Large intestine (tissue), 3 donors: Measurements from ENCODE around the gene SCAMP4. TPM values are rescaled to one million over a fixed set of nuclear protein-coding genes. Genes with fewer than 3 reads are reported as not detected.

Experiments
- DNase-seq, 2 donors: peaks; one replicate each; pipeline versions ENCODE4 v3.0.0 to v3.0.0-alpha.2; 2013
- H3K27ac ChIP-seq: one replicate; pipeline ENCODE4 v1.5.1; 2013; ENCODE audit warnings: low read length
- H3K27me3 ChIP-seq: 2 replicates; pipeline ENCODE4 v1.6.1; 2013; ENCODE audit warnings: low read length; ENCODE audit not compliant: control insufficient read depth, insufficient read depth
- H3K36me3 ChIP-seq: 2 replicates; pipeline ENCODE4 v1.6.1; 2013; ENCODE audit warnings: low read length; ENCODE audit not compliant: control insufficient read depth, insufficient read depth
- H3K4me1 ChIP-seq: one replicate; pipeline ENCODE4 v1.6.1; 2013; ENCODE audit warnings: low read length; ENCODE audit not compliant: control insufficient read depth, insufficient read depth
- H3K4me3 ChIP-seq: one replicate; pipeline ENCODE4 v1.5.1; 2013; ENCODE audit warnings: low read length
- H3K9me3 ChIP-seq: one replicate; pipeline ENCODE4 v1.6.1; 2013; ENCODE audit warnings: mild to moderate bottlenecking, low read depth, low read length, moderate library complexity; ENCODE audit not compliant: control insufficient read depth
- WGBS: methylation state at CpG from one replicate; pipeline ENCODE4 v1.1.5; 2013; ENCODE audit warnings: low lambda C conversion rate; ENCODE audit not compliant: insufficient coverage; 5-methylcytosine and 5-hydroxymethylcytosine counted together
- polyA plus RNA-seq: library from polyadenylated mRNA; unstranded; fragments of 120-200 nt; gene quantifications from one replicate; pipeline ENCODE4 v1.2.1, GENCODE V29; 2013

The SCAMP4 gene
- polyA plus RNA-seq, 1 donor = 36.6 TPM

- H3K27ac ChIP-seq = no peak overlapping the region
- WGBS = no CpG with 5 or more reads among the region's 35 CpGs
These were observed 19.2 kb downstream of the SCAMP4 start for GRCh38 chr19:1924320-1924961.

DNA sequence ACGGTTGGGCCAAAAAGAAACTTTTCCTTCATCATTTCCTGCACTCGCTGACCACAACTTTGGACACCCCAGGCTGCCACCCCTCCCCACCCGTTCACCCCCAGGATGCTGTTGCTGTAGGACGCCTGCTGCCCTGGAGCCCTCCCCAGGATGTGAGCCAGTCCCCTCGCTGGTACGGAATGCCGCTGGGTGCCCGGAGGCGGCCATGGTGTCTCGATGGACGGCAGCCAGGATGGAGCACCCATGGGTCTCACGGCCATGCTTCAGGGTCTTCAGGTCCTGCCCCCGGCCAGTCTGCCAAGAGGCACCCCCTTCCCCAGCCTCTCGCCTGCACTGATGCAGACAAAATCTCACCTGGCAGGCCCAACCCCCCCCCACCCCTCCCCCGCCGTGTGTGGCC, 20.3 kb downstream of the SCAMP4 start:
- Histone ChIP-seq H3K27me3 (no peaks in the 10 kb centered on the region), H3K4me1 (peaks cover 11% of the 10 kb centered on the region), H3K36me3 (peaks cover 34% of the 10 kb centered on the region), H3K4me3 (no peak overlapping the region), H3K9me3 (no peaks in the 10 kb centered on the region), H3K27ac (no peak overlapping the region)
- WGBS = no CpG with 5 or more reads among the region's 16 CpGs
- DNase-seq = no peak

More at GRCh38 chr19:1924320-1924961, 19.2 kb downstream of the SCAMP4 start:
- no peak for DNase-seq
- H3K36me3 ChIP-seq = peaks cover 40% of the 10 kb centered on the region
- no peak overlapping the region for H3K4me3 ChIP-seq
- H3K9me3 ChIP-seq = no peaks in the 10 kb centered on the region
- peaks cover 5% of the 10 kb centered on the region for H3K4me1 ChIP-seq
- H3K27me3 ChIP-seq = no peaks in the 10 kb centered on the region

- peak; percentile 71 to 79 for DNase-seq
- Histone ChIP-seq H3K9me3 (peaks cover 4% of the 10 kb centered on the region), H3K4me1 (peaks cover 11% of the 10 kb centered on the region), H3K36me3 (peaks cover 7% of the 10 kb centered on the region), H3K27me3 (no peaks in the 10 kb centered on the region), H3K27ac (peak overlapping the region; percentile 73), H3K4me3 (peak overlapping the region; percentile 44)
- no CpG with 5 or more reads among the region's 42 CpGs for WGBS
These were observed 24.0 kb downstream of the SCAMP4 start for GRCh38 chr19:1929021-1929742.

DNA sequence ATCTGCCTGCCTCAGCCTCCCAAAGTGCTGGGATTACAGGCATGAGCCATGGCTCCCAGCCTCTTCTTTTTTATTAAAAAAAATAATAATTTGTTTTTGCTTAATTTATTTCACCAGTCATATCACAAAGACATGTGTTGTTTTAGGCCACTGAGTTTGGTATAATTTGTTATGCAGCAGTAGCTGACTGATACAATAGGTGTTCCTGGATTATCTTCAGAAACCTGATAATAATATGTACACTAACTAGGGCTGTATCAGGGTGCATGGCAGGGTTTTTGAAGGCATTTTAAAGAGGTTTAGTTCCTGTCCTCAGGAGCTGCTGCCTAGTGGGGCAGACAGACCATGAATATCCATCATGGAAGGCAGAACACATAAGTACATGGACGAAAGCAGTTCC, 26.2 kb downstream of the SCAMP4 start:
- peaks cover 3% of the 10 kb centered on the region for H3K27me3 ChIP-seq
- peaks cover 11% of the 10 kb centered on the region for H3K4me1 ChIP-seq
- DNase-seq = no peak
- no CpG with 5 or more reads among the region's 1 CpG for WGBS
- no peak overlapping the region for H3K4me3 ChIP-seq
- peaks cover 8% of the 10 kb centered on the region for H3K9me3 ChIP-seq
- no peak overlapping the region for H3K27ac ChIP-seq
- H3K36me3 ChIP-seq = no peaks in the 10 kb centered on the region

GRCh38 chr19:1932395-1932794, 27.2 kb downstream of the SCAMP4 start:
- H3K36me3 ChIP-seq = no peaks in the 10 kb centered on the region
- H3K27me3 ChIP-seq = peaks cover 3% of the 10 kb centered on the region
- H3K27ac ChIP-seq = no peak overlapping the region
- no peak for DNase-seq
- H3K9me3 ChIP-seq = peaks cover 8% of the 10 kb centered on the region
- H3K4me3 ChIP-seq = no peak overlapping the region
- peaks cover 11% of the 10 kb centered on the region for H3K4me1 ChIP-seq
- no CpG with 5 or more reads among the region's 8 CpGs for WGBS

- H3K9me3 ChIP-seq = peaks cover 8% of the 10 kb centered on the region
- peaks cover 3% of the 10 kb centered on the region for H3K27me3 ChIP-seq
- H3K4me3 ChIP-seq = no peak overlapping the region
- WGBS = no CpG with 5 or more reads among the region's 7 CpGs
- no peak overlapping the region for H3K27ac ChIP-seq
- DNase-seq = no peak
- H3K36me3 ChIP-seq = no peaks in the 10 kb centered on the region
- peaks cover 11% of the 10 kb centered on the region for H3K4me1 ChIP-seq
These were observed 28.0 kb downstream of the SCAMP4 start for GRCh38 chr19:1933244-1933643.

DNA sequence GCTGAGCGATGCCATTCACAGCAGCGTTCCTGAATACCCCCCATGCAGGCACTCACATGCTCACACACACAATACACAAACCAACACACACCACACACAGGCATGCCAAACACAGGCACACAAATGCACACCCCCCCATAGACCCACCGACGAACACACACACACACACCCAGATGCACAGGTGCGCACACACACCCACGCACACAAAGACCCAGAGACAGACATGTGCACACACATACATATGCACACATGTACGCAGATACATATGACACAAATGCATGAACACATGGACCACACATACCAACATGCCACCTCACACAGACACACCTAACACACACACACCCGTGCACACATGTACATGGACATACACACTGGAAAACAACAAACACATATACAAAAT, 28.7 kb downstream of the SCAMP4 start:
- H3K4me1 ChIP-seq = peaks cover 11% of the 10 kb centered on the region
- no peak overlapping the region for H3K27ac ChIP-seq
- no peak overlapping the region for H3K4me3 ChIP-seq
- no peak for DNase-seq
- WGBS = no CpG with 5 or more reads among the region's 8 CpGs
- H3K9me3 ChIP-seq = peaks cover 8% of the 10 kb centered on the region
- no peaks in the 10 kb centered on the region for H3K36me3 ChIP-seq
- peaks cover 3% of the 10 kb centered on the region for H3K27me3 ChIP-seq

- no peak overlapping the region for H3K27ac ChIP-seq
- WGBS = no CpG with 5 or more reads among the region's 11 CpGs
- DNase-seq = no peak
- no peak overlapping the region for H3K4me3 ChIP-seq
- peaks cover 9% of the 10 kb centered on the region for H3K4me1 ChIP-seq
- peaks cover 8% of the 10 kb centered on the region for H3K9me3 ChIP-seq
- H3K27me3 ChIP-seq = peaks cover 3% of the 10 kb centered on the region
- no peaks in the 10 kb centered on the region for H3K36me3 ChIP-seq
These were observed 30.4 kb downstream of the SCAMP4 start for GRCh38 chr19:1935484-1936208.

DNA sequence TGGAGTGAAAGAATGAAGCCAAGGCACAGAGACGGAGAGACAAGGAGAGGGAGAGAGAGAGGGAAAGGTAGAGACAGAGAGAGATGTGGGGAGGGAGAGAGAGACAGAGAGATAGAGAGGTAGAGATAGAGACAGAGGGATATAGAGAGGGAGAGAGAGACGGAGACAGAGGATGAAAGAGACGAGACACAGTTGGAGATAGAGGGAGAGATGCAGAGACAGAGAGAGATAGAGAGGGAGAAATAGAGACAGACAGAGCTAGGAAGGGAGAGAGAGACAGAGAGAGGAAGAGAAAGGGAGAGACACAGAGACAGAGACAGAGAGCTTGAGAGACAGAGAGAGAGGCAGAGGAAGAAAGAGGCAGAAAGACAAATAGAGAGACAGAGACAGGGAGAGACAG, 31.2 kb downstream of the SCAMP4 start:
- no peak for DNase-seq
- Histone ChIP-seq H3K4me1 (peaks cover 9% of the 10 kb centered on the region), H3K27me3 (peaks cover 3% of the 10 kb centered on the region), H3K36me3 (no peaks in the 10 kb centered on the region), H3K27ac (no peak overlapping the region), H3K4me3 (no peak overlapping the region), H3K9me3 (peaks cover 8% of the 10 kb centered on the region)
- 96% methylated on average over 3 of the region's 3 CpGs for WGBS

DNA sequence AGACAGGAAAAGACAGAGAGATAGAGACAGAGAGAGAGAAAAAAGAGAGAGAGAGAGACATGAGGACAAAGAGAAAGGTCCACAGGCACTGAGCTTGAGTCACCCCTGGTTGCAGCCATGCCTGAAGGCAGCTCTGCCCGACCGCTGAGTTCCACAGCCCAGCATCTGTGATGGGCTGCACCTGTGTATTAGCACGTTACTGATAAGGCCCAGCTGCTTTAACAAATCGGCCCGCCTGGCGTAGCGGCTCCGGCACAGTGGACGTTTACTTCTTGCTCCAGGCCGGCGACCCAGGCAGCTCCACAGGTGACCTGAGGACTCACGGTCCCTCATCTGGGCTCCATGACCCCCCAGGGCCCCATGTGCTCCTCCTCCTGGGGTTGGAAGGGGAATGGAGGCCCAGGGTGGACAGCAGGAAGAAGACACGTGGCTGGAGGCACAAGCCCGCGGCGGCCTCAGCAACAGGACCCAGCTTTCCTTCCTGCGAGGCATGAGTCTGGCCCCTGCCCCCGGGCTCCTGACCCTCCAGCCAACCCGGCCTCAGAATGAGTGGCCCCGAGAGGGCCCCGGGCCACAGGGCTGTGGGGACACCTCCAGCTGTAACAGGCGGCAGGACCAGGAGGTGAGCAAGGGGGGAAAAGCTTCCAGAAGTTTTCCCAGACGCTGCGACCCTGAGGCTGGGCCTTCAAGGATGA, 31.9 kb downstream of the SCAMP4 start:
- no peak for DNase-seq
- no peak overlapping the region for H3K4me3 ChIP-seq
- WGBS = no CpG with 5 or more reads among the region's 24 CpGs
- no peaks in the 10 kb centered on the region for H3K36me3 ChIP-seq
- peaks cover 3% of the 10 kb centered on the region for H3K27me3 ChIP-seq
- H3K9me3 ChIP-seq = peaks cover 8% of the 10 kb centered on the region
- no peak overlapping the region for H3K27ac ChIP-seq
- peaks cover 9% of the 10 kb centered on the region for H3K4me1 ChIP-seq
